DOHH2 (cell line): Measurements from ENCODE around the gene VEGFB.

Experiments
- H3F3A ChIP-seq: fragments of 200-600 bp; sonication (generic), shearing (Covaris generic); 2 replicates; pipeline ENCODE4 v1.6.0; 2016; ENCODE audit warnings: antibody characterized with exemption, mild to moderate bottlenecking; ENCODE audit not compliant: control insufficient read depth, insufficient read depth
- H3K27ac ChIP-seq: fragments of 200-600 bp; sonication (generic); 2 replicates; pipeline ENCODE4 v1.5.1; 2014; ENCODE audit warnings: low read depth, mild to moderate bottlenecking, low read length, moderate library complexity
- H3K27me3 ChIP-seq: fragments of 200-600 bp; sonication (generic); 2 replicates; pipeline ENCODE4 v1.6.1; 2014; ENCODE audit warnings: mild to moderate bottlenecking, low read length, mixed read lengths; ENCODE audit not compliant: control insufficient read depth
- H3K36me3 ChIP-seq: fragments of 200-600 bp; sonication (generic); 2 replicates; pipeline ENCODE4 v1.6.1; 2014; ENCODE audit warnings: mild to moderate bottlenecking, low read length, moderate library complexity, mixed read lengths; ENCODE audit not compliant: control insufficient read depth
- H3K4me1 ChIP-seq: fragments of 200-600 bp; sonication (generic); 2 replicates; pipeline ENCODE4 v1.6.1; 2014; ENCODE audit warnings: mild to moderate bottlenecking, low read length, mixed read lengths; ENCODE audit not compliant: control insufficient read depth
- H3K4me2 ChIP-seq: fragments of 200-600 bp; sonication (generic); 2 replicates; pipeline ENCODE4 v1.6.0; 2014; ENCODE audit warnings: mild to moderate bottlenecking, low read length, moderate library complexity
- H3K4me3 ChIP-seq: fragments of 200-600 bp; sonication (generic); 2 replicates; pipeline ENCODE4 v1.5.1; 2014; ENCODE audit warnings: mild to moderate bottlenecking, low read length, mixed read lengths
- H3K79me2 ChIP-seq: fragments of 200-600 bp; sonication (generic); 2 replicates; pipeline ENCODE4 v1.6.1; 2014; ENCODE audit warnings: mild to moderate bottlenecking, low read length, mixed read lengths; ENCODE audit not compliant: control insufficient read depth
- H3K9me2 ChIP-seq: fragments of 200-600 bp; sonication (generic); replicated peaks from 2 replicates; pipeline ENCODE4 v1.6.1; 2014; ENCODE audit warnings: mild to moderate bottlenecking, low read length, mixed read lengths; ENCODE audit not compliant: control insufficient read depth
- H3K9me3 ChIP-seq: fragments of 200-600 bp; sonication (generic); 2 replicates; pipeline ENCODE4 v1.6.1; 2014; ENCODE audit warnings: antibody characterized with exemption, low read length, mixed read lengths; ENCODE audit not compliant: control insufficient read depth, insufficient read depth
- H4K20me1 ChIP-seq: fragments of 200-600 bp; sonication (generic); 2 replicates; pipeline ENCODE4 v1.6.0; 2014; ENCODE audit warnings: low read depth, mild to moderate bottlenecking, antibody characterized with exemption, low read length, moderate library complexity; ENCODE audit not compliant: control insufficient read depth, insufficient read depth
- CTCF ChIP-seq: fragments of 200-600 bp; sonication (generic); IDR thresholded peaks from one replicate; pipeline ENCODE4 v1.5.1; 2014; ENCODE audit warnings: antibody characterized with exemption, mild to moderate bottlenecking, low read depth, low read length; ENCODE audit not compliant: poor library complexity, severe bottlenecking
- EZH2phosphoT487 ChIP-seq: fragments of 200-600 bp; sonication (generic); IDR thresholded peaks from 2 replicates; pipeline ENCODE4 v1.6.1; 2017; ENCODE audit warnings: borderline replicate concordance, mild to moderate bottlenecking, antibody characterized with exemption, low read length, moderate library complexity, mixed read lengths

VEGFB gene

GRCh38 chr11:64206457-64207255 is 27.7 kb upstream of the VEGFB start, which contains the start of gene FERMT3:
Gene FERMT3 (plus strand): TSS chr11:64206721. CDS start chr11:64207365, 644 bp downstream.
- Histone ChIP-seq H3K27me3 (no peaks in the 10 kb centered on the region), H3K9me3 (no peaks in the 10 kb centered on the region), H3K9me2 (no peaks in the 10 kb centered on the region), H3K4me1 (peaks cover 88% of the 10 kb centered on the region), H3K4me3 (peak within 1 kb of the TSS; percentile 84), H3K4me2 (peak within 1 kb of the TSS; percentile 77), H3K27ac (peak within 1 kb of the TSS; percentile 95), H3F3A (peaks cover 29% of the 10 kb centered on the region), H3K36me3 (peaks cover 85% of the 10 kb centered on the region), H3K79me2 (peaks cover 40% of the 10 kb centered on the region), H4K20me1 (no peaks in the 10 kb centered on the region; the same call in 1 of the 2 replicates)
- TF ChIP-seq CTCF (no peak), EZH2phosphoT487 (no peak)

- peaks cover 96% of the 10 kb centered on the region for H3K4me1 ChIP-seq
- H3K9me3 ChIP-seq: no peaks in the 10 kb centered on the region
- H3K79me2 ChIP-seq: peaks cover 47% of the 10 kb centered on the region
- H3K9me2 ChIP-seq: no peaks in the 10 kb centered on the region
- peaks cover 87% of the 10 kb centered on the region for H3K36me3 ChIP-seq
- peaks cover 28% of the 10 kb centered on the region for H3F3A ChIP-seq
- peak overlapping the region; percentile 84 for H3K4me3 ChIP-seq
- peak overlapping the region; percentile 95 for H3K27ac ChIP-seq
- TF ChIP-seq CTCF (no peak), EZH2phosphoT487 (no peak)
- H3K4me2 ChIP-seq: peak overlapping the region; percentile 77
- no peaks in the 10 kb centered on the region for H3K27me3 ChIP-seq
- H4K20me1 ChIP-seq: no peaks in the 10 kb centered on the region; the same call in 1 of the 2 replicates
Observed at GRCh38 chr11:64207256-64208085, 26.9 kb upstream of the VEGFB start.

- peaks cover 47% of the 10 kb centered on the region for H3K79me2 ChIP-seq
- H3F3A ChIP-seq: peaks cover 30% of the 10 kb centered on the region
- peak overlapping the region; percentile 95 for H3K27ac ChIP-seq
- peaks cover 97% of the 10 kb centered on the region for H3K4me1 ChIP-seq
- H3K9me3 ChIP-seq: no peaks in the 10 kb centered on the region
- peak overlapping the region; percentile 77 for H3K4me2 ChIP-seq
- H4K20me1 ChIP-seq: no peaks in the 10 kb centered on the region; the same call in 1 of the 2 replicates
- H3K36me3 ChIP-seq: peaks cover 84% of the 10 kb centered on the region
- no peaks in the 10 kb centered on the region for H3K9me2 ChIP-seq
- TF ChIP-seq EZH2phosphoT487: no peak
- no peak for TF ChIP-seq CTCF
- H3K27me3 ChIP-seq: no peaks in the 10 kb centered on the region
- peak overlapping the region; percentile 84 for H3K4me3 ChIP-seq
Observed at GRCh38 chr11:64208086-64208795, 26.1 kb upstream of the VEGFB start.
